H1 (cell line): Measurements from ENCODE around the gene PFN4. TPM values are rescaled to one million over a fixed set of nuclear protein-coding genes. Genes with fewer than 3 reads are reported as not detected.

ENCODE experiments used
- BCL11A ChIP-seq, 2 experiments: IDR thresholded peaks; one replicate each; pipeline ENCODE4 v1.6.1; 2011; ENCODE audit warnings: low read depth in 2 of 2, low read length in 2 of 2, mild to moderate bottlenecking in 2 of 2
- CREB1 ChIP-seq: IDR thresholded peaks from 2 replicates; pipeline ENCODE4 v1.6.1; 2012; ENCODE audit warnings: inconsistent platforms
- EP300 ChIP-seq, 2 experiments: IDR thresholded peaks; 1 replicate in 1 of 2; 2 replicates in 1 of 2; pipeline ENCODE4 v1.6.1; 2011 to 2012; ENCODE audit warnings: low read depth in 2 of 2, low read length in 2 of 2, mild to moderate bottlenecking in 2 of 2, borderline replicate concordance in 1 of 2, inconsistent platforms in 1 of 2, moderate library complexity in 1 of 2
- GTF2F1 ChIP-seq: IDR thresholded peaks from 2 replicates; pipeline ENCODE4 v1.6.1; 2012; ENCODE audit warnings: low read depth, low read length, improper control_type of control experiment, borderline replicate concordance
- KDM5A ChIP-seq: fragments of 200-600 bp; IDR thresholded peaks from 2 replicates; pipeline ENCODE4 v1.7.1; 2012; ENCODE audit warnings: mild to moderate bottlenecking, low read length, inconsistent platforms, mixed read lengths
- MAFK ChIP-seq: IDR thresholded peaks from 2 replicates; pipeline ENCODE4 v1.6.1; 2012; ENCODE audit warnings: low read depth, mild to moderate bottlenecking, improper control_type of control experiment, low read length
- NANOG ChIP-seq: IDR thresholded peaks from 2 replicates; pipeline ENCODE4 v1.6.1; 2011; ENCODE audit warnings: low read length, low read depth, mild to moderate bottlenecking, inconsistent platforms; ENCODE audit not compliant: insufficient read depth, poor library complexity, severe bottlenecking
- POU5F1 ChIP-seq: IDR thresholded peaks from 2 replicates; pipeline ENCODE4 v1.6.1; 2011; ENCODE audit warnings: low read depth, mild to moderate bottlenecking, low read length, moderate library complexity
- RAD21 ChIP-seq, 2 experiments: IDR thresholded peaks in 1 of 2; conservative IDR thresholded peaks in 1 of 2; 2 replicates each; pipeline ENCODE4 v1.6.1; 2011; ENCODE audit warnings: low read depth in 2 of 2, low read length in 2 of 2, improper control_type of control experiment in 1 of 2, inconsistent platforms in 1 of 2, mild to moderate bottlenecking in 1 of 2, moderate library complexity in 1 of 2
- SRF ChIP-seq: IDR thresholded peaks from 2 replicates; pipeline ENCODE4 v1.6.1; 2011; ENCODE audit warnings: mild to moderate bottlenecking, low read depth, low read length, moderate library complexity
- TAF7 ChIP-seq: optimal IDR thresholded peaks from 2 replicates; pipeline ENCODE3; 2011; ENCODE audit warnings: low read depth, mild to moderate bottlenecking, inconsistent platforms, low read length, moderate library complexity, borderline replicate concordance
- TBP ChIP-seq: IDR thresholded peaks from 2 replicates; pipeline ENCODE4 v1.6.1; 2011; ENCODE audit warnings: low read depth, low read length, improper control_type of control experiment
- TEAD4 ChIP-seq: IDR thresholded peaks from 2 replicates; pipeline ENCODE4 v1.6.1; 2012; ENCODE audit warnings: low read depth, low read length, inconsistent platforms, mixed read lengths
- ZNF274 ChIP-seq: IDR thresholded peaks from 2 replicates; pipeline ENCODE4 v1.7.0; 2012; ENCODE audit warnings: low read length, borderline replicate concordance; ENCODE audit errors: extremely low read depth
- polyA plus RNA-seq, 7 experiments: library from polyadenylated mRNA; depleted of rRNA in 3 of 7; stranded (reverse) in 5 of 7; unstranded in 2 of 7; fragments of >200 nt in 5 of 7; fragments of 200-250 nt in 2 of 7; gene quantifications; 1 replicate in 5 of 7; 2 replicates in 1 of 7; 4 replicates in 1 of 7; pipeline versions ENCODE4 v1.2.1 to v1.2.3, GENCODE V29; 2011 to 2013; ENCODE audit warnings: missing spikeins in 2 of 7, mixed read lengths in 2 of 7
- total RNA-seq: library from RNA; stranded (reverse); fragmentation: NEBNext Ultra II Directional; extraction: Animal tissue kit (Norgen Biotek cat#: 25700); gene quantifications from 2 replicates; pipeline ENCODE4 v1.2.1, GENCODE V29; 2021
- TF ChIP-seq, protein P1 (sequence below), 3 experiments: IDR thresholded peaks; 1 replicate in 2 of 3; 2 replicates in 1 of 3; pipeline versions ENCODE4 v1.5.1 to v1.6.1; 2011; ENCODE audit warnings: low read length in 3 of 3, mild to moderate bottlenecking in 3 of 3, inconsistent platforms in 2 of 3, low read depth in 1 of 3, moderate library complexity in 1 of 3; ENCODE audit not compliant: insufficient read depth in 1 of 3; ENCODE audit errors: control extremely low read depth in 1 of 3
- TF ChIP-seq, protein P2 (sequence below): IDR thresholded peaks from 2 replicates; pipeline ENCODE4 v1.6.1; 2012; ENCODE audit warnings: inconsistent platforms
- TF ChIP-seq, protein P3 (sequence below): IDR thresholded peaks from 2 replicates; pipeline ENCODE4 v1.6.1; 2012; ENCODE audit warnings: low read length, inconsistent platforms

Gene PFN4
- total and polyA plus RNA-seq, 2 of the 8 experiments (the other 6 are each of a cell fraction or from before 2014, with no cell fraction given): not detected

DNA sequence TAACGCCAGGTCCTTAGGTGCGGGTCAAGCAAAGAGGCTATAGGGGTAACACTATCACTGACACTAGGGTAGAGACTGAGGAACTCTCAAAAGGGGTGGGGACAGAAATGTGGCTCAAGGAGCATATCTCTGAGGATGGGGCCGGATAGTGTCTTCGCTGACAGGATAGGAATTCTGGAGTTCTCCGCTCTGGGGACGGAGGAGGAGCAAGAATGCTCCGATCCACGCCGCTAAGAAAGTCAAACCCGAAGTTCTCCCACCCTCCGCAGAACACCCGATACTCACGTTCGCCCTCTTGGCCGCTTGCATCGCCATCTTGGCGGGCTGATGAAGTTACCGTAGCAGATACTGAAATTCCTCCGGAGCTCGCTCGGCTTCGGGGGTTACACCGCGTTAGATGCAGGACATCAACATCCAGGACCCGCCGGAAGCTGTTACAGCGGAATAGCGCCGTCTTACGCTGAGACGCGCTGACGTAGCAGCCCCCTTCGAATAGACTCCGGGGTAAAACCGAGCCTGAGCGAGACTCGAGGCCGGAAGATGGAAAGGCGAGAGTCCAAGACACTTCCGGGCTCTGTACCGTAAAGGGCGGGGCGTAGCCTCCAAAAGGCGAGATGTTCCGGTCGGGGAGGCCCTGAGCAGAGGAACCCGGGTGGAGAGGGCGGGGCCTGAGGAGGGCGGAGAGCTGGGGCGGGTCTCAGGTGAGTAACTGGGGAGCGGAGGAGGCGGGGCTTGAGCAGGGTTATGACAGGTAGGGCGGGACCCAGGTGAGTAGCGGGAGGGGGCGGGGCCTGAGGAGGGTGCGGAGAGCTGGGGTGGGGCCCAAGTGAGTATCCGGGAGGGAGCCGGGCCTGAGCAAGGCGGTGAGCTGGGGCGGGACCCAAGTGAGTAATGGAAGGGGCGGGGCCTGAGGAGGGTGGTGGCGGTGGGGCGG, 47.0 kb downstream of the PFN4 start, which contains the start of gene SF3B6 (continued):
- TF ChIP-seq RAD21 (IDR thresholded peaks at IDR 0.05 in 1 of 2, conservative IDR thresholded peaks at IDR 0.05 in 1 of 2; ENCODE audit: low read depth in 2 of 2, low read length in 2 of 2) (peak in 1 of 2 experiments; percentile 17; a peak in 2 of 4 replicates), ZNF274 (no peak), SRF (peak; percentile 83), TBP (peak; percentile 86), MAFK (peak; percentile 67; the same call in 1 of the 2 replicates), NANOG (peak; percentile 48), POU5F1 (no peak), EP300 (IDR thresholded peaks at IDR 0.05; ENCODE audit: borderline replicate concordance in 1 of 2, low read depth in 2 of 2, low read length in 2 of 2) (peak in 1 of 2 experiments; percentile 85; a peak in 1 of 3 replicates), TAF7 (peak; percentile 73), KDM5A (peak; percentile 63; the same call in 1 of the 2 replicates), BCL11A (IDR thresholded peaks at IDR 0.05; ENCODE audit: low read depth in 2 of 2, low read length in 2 of 2) (no peak), GTF2F1 (peak; percentile 70; the same call in 1 of the 2 replicates), CREB1 (peak; percentile 97), TEAD4 (peak; percentile 75; the same call in 1 of the 2 replicates)
- TF ChIP-seq, protein P1, sequence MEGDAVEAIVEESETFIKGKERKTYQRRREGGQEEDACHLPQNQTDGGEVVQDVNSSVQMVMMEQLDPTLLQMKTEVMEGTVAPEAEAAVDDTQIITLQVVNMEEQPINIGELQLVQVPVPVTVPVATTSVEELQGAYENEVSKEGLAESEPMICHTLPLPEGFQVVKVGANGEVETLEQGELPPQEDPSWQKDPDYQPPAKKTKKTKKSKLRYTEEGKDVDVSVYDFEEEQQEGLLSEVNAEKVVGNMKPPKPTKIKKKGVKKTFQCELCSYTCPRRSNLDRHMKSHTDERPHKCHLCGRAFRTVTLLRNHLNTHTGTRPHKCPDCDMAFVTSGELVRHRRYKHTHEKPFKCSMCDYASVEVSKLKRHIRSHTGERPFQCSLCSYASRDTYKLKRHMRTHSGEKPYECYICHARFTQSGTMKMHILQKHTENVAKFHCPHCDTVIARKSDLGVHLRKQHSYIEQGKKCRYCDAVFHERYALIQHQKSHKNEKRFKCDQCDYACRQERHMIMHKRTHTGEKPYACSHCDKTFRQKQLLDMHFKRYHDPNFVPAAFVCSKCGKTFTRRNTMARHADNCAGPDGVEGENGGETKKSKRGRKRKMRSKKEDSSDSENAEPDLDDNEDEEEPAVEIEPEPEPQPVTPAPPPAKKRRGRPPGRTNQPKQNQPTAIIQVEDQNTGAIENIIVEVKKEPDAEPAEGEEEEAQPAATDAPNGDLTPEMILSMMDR (IDR thresholded peaks at IDR 0.05; ENCODE audit: control extremely low read depth in 1 of 3, insufficient read depth in 1 of 3, low read depth in 1 of 3, low read length in 3 of 3): no peak
- TF ChIP-seq, protein P2, sequence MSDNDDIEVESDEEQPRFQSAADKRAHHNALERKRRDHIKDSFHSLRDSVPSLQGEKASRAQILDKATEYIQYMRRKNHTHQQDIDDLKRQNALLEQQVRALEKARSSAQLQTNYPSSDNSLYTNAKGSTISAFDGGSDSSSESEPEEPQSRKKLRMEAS: peak; percentile 76
- TF ChIP-seq, protein P3, sequence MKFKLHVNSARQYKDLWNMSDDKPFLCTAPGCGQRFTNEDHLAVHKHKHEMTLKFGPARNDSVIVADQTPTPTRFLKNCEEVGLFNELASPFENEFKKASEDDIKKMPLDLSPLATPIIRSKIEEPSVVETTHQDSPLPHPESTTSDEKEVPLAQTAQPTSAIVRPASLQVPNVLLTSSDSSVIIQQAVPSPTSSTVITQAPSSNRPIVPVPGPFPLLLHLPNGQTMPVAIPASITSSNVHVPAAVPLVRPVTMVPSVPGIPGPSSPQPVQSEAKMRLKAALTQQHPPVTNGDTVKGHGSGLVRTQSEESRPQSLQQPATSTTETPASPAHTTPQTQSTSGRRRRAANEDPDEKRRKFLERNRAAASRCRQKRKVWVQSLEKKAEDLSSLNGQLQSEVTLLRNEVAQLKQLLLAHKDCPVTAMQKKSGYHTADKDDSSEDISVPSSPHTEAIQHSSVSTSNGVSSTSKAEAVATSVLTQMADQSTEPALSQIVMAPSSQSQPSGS: peak; percentile 99
